HuH-7 (cell line): ENCODE measurements around the gene CEP128.

ENCODE experiments used
- DNase-seq: peaks from one replicate; pipeline ENCODE4 v3.0.0; 2011; ENCODE audit warnings: low spot score

Gene CEP128

GRCh38 chr14:80544366-80544765 lies 397.2 kb downstream of the CEP128 start:
- no peak for DNase-seq

GRCh38 chr14:80543211-80543610 lies 398.3 kb downstream of the CEP128 start:
- no peak for DNase-seq

GRCh38 chr14:80538633-80539375 lies 402.7 kb downstream of the CEP128 start:
- no peak for DNase-seq

- no peak for DNase-seq
Measured at GRCh38 chr14:80537626-80538025, 403.9 kb downstream of the CEP128 start.

GRCh38 chr14:80536456-80536855 lies 405.1 kb downstream of the CEP128 start:
- DNase-seq: no peak

- DNase-seq: no peak
Measured at GRCh38 chr14:80535171-80535570, 406.4 kb downstream of the CEP128 start.

- DNase-seq: no peak
Measured at GRCh38 chr14:80523518-80524117, 417.9 kb downstream of the CEP128 start.

GRCh38 chr14:80522936-80523335 lies 418.6 kb downstream of the CEP128 start:
- no peak for DNase-seq

- DNase-seq: no peak
Measured at GRCh38 chr14:80522411-80522810, 419.1 kb downstream of the CEP128 start.

GRCh38 chr14:80521456-80521855 lies 420.1 kb downstream of the CEP128 start:
- DNase-seq: no peak

GRCh38 chr14:80519002-80519401 lies 422.5 kb downstream of the CEP128 start:
- no peak for DNase-seq

- no peak for DNase-seq
Measured at GRCh38 chr14:80518173-80518572, 423.4 kb downstream of the CEP128 start.

GRCh38 chr14:80507292-80507869 lies 434.2 kb downstream of the CEP128 start:
- DNase-seq: no peak

- DNase-seq: no peak
Measured at GRCh38 chr14:80504781-80505180, 436.8 kb downstream of the CEP128 start.

GRCh38 chr14:80498533-80498932 lies 443.0 kb downstream of the CEP128 start:
- no peak for DNase-seq

GRCh38 chr14:80496090-80496489 lies 445.4 kb downstream of the CEP128 start:
- DNase-seq: no peak

GRCh38 chr14:80494769-80495168 lies 446.8 kb downstream of the CEP128 start:
- no peak for DNase-seq

- no peak for DNase-seq
Measured at GRCh38 chr14:80493620-80494019, 447.9 kb downstream of the CEP128 start.

- DNase-seq: no peak
Measured at GRCh38 chr14:80491650-80492049, 449.9 kb downstream of the CEP128 start.

GRCh38 chr14:80491131-80491530 lies 450.4 kb downstream of the CEP128 start:
- peak; percentile 12 for DNase-seq

GRCh38 chr14:80489513-80489912 lies 452.0 kb downstream of the CEP128 start:
- no peak for DNase-seq

GRCh38 chr14:80485764-80486163 lies 455.8 kb downstream of the CEP128 start:
- DNase-seq: no peak

- no peak for DNase-seq
Measured at GRCh38 chr14:80483331-80483730, 458.2 kb downstream of the CEP128 start.
